HepG2 (cell line): ENCODE results near the gene PTPRN.
A peak's percentile ranks its signal among the peaks of the same experiment; 100 is the strongest.

Experiments
- NFIC ChIP-seq: IDR thresholded peaks from 2 replicates; pipeline ENCODE4 v1.6.1; 2012; ENCODE audit warnings: mild to moderate bottlenecking, low read length, inconsistent platforms
- SUZ12 ChIP-seq: fragments of 150-350 bp; IDR thresholded peaks from 2 replicates; pipeline ENCODE4 v1.6.1; 2014; ENCODE audit warnings: low read depth, low read length
- ZFP41 ChIP-seq: sonication (generic); formaldehyde crosslinking; IDR thresholded peaks from 2 replicates; pipeline ENCODE4 v1.4.0; 2020; ENCODE audit warnings: mild to moderate bottlenecking, missing genetic modification reagents, borderline replicate concordance
- ZNF629 ChIP-seq: sonication (generic); formaldehyde crosslinking; conservative IDR thresholded peaks from 2 replicates; pipeline ENCODE4 v1.5.0; 2020; ENCODE audit warnings: missing genetic modification reagents
- TF ChIP-seq, protein P1 (sequence below): sonication (generic); formaldehyde crosslinking; IDR thresholded peaks from 2 replicates; pipeline ENCODE4 v1.4.0; 2020; ENCODE audit warnings: missing genetic modification reagents

- TF ChIP-seq ZFP41 (CRISPR knock-in tag) = 0 out of 2 replicates have a peak, but pooled peaks have one; percentile 7
- TF ChIP-seq, protein P1, sequence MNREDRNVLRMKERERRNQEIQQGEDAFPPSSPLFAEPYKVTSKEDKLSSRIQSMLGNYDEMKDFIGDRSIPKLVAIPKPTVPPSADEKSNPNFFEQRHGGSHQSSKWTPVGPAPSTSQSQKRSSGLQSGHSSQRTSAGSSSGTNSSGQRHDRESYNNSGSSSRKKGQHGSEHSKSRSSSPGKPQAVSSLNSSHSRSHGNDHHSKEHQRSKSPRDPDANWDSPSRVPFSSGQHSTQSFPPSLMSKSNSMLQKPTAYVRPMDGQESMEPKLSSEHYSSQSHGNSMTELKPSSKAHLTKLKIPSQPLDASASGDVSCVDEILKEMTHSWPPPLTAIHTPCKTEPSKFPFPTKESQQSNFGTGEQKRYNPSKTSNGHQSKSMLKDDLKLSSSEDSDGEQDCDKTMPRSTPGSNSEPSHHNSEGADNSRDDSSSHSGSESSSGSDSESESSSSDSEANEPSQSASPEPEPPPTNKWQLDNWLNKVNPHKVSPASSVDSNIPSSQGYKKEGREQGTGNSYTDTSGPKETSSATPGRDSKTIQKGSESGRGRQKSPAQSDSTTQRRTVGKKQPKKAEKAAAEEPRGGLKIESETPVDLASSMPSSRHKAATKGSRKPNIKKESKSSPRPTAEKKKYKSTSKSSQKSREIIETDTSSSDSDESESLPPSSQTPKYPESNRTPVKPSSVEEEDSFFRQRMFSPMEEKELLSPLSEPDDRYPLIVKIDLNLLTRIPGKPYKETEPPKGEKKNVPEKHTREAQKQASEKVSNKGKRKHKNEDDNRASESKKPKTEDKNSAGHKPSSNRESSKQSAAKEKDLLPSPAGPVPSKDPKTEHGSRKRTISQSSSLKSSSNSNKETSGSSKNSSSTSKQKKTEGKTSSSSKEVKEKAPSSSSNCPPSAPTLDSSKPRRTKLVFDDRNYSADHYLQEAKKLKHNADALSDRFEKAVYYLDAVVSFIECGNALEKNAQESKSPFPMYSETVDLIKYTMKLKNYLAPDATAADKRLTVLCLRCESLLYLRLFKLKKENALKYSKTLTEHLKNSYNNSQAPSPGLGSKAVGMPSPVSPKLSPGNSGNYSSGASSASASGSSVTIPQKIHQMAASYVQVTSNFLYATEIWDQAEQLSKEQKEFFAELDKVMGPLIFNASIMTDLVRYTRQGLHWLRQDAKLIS (CRISPR knock-in tag) = peak; percentile 77; the same call in 1 of the 2 replicates
- no peak for TF ChIP-seq ZNF629 (CRISPR knock-in tag)
- no peak for TF ChIP-seq SUZ12
- no peak for TF ChIP-seq NFIC
Measured at GRCh38 chr2:219294356-219295351, 14.5 kb downstream of the PTPRN start.
